PC-9 (cell line): ENCODE data around the gene REL. TPM values are rescaled to one million over a fixed set of nuclear protein-coding genes. Genes with fewer than 3 reads are reported as not detected.

Experiments used
- BruUV-seq: library from RNA; stranded (reverse); fragments of 400-500 nt; replicated peaks from 2 replicates; lab custom pipeline; 2021; lab: Mats Ljungman, UMichigan
- CTCF ChIA-PET: fragments of 300-600 bp; sonication (Branson Sonifier 250); formaldehyde crosslinking; loops from one replicate; lab custom pipeline; 2022; ENCODE audit warnings: antibody characterized with exemption; lab: Charles Lee
- POLR2A ChIA-PET: fragments of 300-600 bp; sonication (Branson Sonifier 250); formaldehyde crosslinking; loops from one replicate; lab custom pipeline; 2022; ENCODE audit warnings: antibody characterized with exemption; ENCODE audit not compliant: unreplicated experiment; lab: Charles Lee
- DNase-seq, 2 experiments: peaks; one replicate each; pipeline versions ENCODE4 v3.0.0 to v3.0.0-alpha.2; 2015 to 2022; ENCODE audit warnings: mixed read lengths in 1 of 2
- H2AFZ ChIP-seq: fragments of 200-600 bp; sonication (generic); 2 replicates; pipeline ENCODE4 v1.8.1; 2017; ENCODE audit warnings: antibody characterized with exemption
- H3F3A ChIP-seq: fragments of 200-600 bp; sonication (generic); 2 replicates; pipeline ENCODE4 v1.8.1; 2017; ENCODE audit warnings: antibody characterized with exemption, mild to moderate bottlenecking, low read depth; ENCODE audit not compliant: insufficient read depth
- H3K27ac ChIP-seq: fragments of 200-600 bp; sonication (generic); 2 replicates; pipeline ENCODE4 v1.6.1; 2016; ENCODE audit warnings: mixed run types
- H3K27me3 ChIP-seq: fragments of 200-600 bp; sonication (generic); 2 replicates; pipeline ENCODE4 v1.6.1; 2016; ENCODE audit warnings: low read depth, mixed run types; ENCODE audit not compliant: insufficient read depth
- H3K36me3 ChIP-seq: fragments of 200-600 bp; sonication (generic); 2 replicates; pipeline ENCODE4 v1.6.1; 2016; ENCODE audit warnings: low read depth, mixed run types
- H3K4me1 ChIP-seq: fragments of 200-600 bp; sonication (generic); replicated peaks from 2 replicates; pipeline ENCODE4 v1.6.1; 2016; ENCODE audit warnings: mixed run types; ENCODE audit not compliant: insufficient read depth
- H3K4me2 ChIP-seq: fragments of 200-600 bp; sonication (generic); 2 replicates; pipeline ENCODE4 v1.6.1; 2017; ENCODE audit warnings: mixed run types
- H3K4me3 ChIP-seq: fragments of 200-600 bp; sonication (generic); 2 replicates; pipeline ENCODE4 v1.6.1; 2016; ENCODE audit warnings: mixed run types
- H3K79me2 ChIP-seq: fragments of 200-600 bp; sonication (generic); 2 replicates; pipeline ENCODE4 v1.6.1; 2017; ENCODE audit warnings: low read depth, mixed run types
- H3K9me2 ChIP-seq: fragments of 200-600 bp; sonication (generic); 2 replicates; pipeline ENCODE4 v1.8.1; 2017; ENCODE audit warnings: mild to moderate bottlenecking; ENCODE audit not compliant: insufficient read depth
- H3K9me3 ChIP-seq: fragments of 200-600 bp; sonication (generic); 2 replicates; pipeline ENCODE4 v1.8.1; 2016; ENCODE audit warnings: low read depth; ENCODE audit not compliant: insufficient read depth
- H4K20me1 ChIP-seq: fragments of 200-600 bp; sonication (generic); 2 replicates; pipeline ENCODE4 v1.8.1; 2017; ENCODE audit not compliant: insufficient read depth
- EZH2 ChIP-seq: fragments of 200-600 bp; sonication (generic); IDR thresholded peaks from 2 replicates; pipeline ENCODE4 v1.8.0; 2017; ENCODE audit warnings: antibody characterized with exemption, low read depth
- intact Hi-C: fragments of 100-400 bp; cut with micrococcal nuclease; formaldehyde crosslinking; loops from one replicate; pipeline ENCODE4 v1.10.0; 2022; ENCODE audit not compliant: unreplicated experiment
- total RNA-seq: library from RNA; stranded (reverse); gene quantifications from 2 replicates; pipeline ENCODE4 v1.2.3, GENCODE V29; 2021
- TF ChIP-seq, protein P1 (sequence below): fragments of 200-600 bp; sonication (generic); conservative IDR thresholded peaks from 2 replicates; pipeline ENCODE4 v1.6.1; 2017; ENCODE audit warnings: mixed run types, antibody characterized with exemption, mild to moderate bottlenecking, moderate library complexity

REL gene
- total RNA-seq, 1 experiment from 2014 or later = 13.3 TPM

DNA sequence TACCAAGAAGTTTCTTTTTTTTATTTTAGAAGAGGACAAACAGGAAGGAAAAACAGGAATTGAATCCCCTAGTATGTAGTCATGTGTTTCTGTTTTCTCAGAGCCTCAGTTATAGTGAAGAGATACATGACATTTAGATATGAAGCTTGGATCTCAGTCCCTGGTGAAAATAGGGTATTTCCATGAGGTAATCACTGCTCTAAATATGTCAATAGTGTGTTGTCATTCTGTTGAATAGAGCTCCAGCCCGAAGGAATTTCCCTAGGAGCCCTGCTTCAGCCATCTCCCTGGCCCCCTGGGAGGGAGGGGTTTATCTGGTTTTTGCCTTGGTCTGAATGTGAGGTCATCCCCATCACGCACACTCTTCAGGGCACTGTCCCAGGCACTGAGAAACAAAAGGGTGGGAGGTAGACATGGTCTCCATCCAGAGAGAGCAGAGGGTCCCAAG lies 47.1 kb upstream of the REL start:
- Histone ChIP-seq H3K9me3 (no peaks in the 10 kb centered on the region), H3F3A (no peaks in the 10 kb centered on the region), H3K36me3 (no peaks in the 10 kb centered on the region), H3K27ac (no peak overlapping the region), H3K4me1 (no peaks in the 10 kb centered on the region), H2AFZ (no peak overlapping the region), H3K9me2 (no peaks in the 10 kb centered on the region), H3K27me3 (peaks cover 13% of the 10 kb centered on the region; the same call in 1 of the 2 replicates), H3K4me3 (no peak overlapping the region), H3K79me2 (no peaks in the 10 kb centered on the region), H3K4me2 (no peak overlapping the region), H4K20me1 (no peaks in the 10 kb centered on the region)
- BruUV-seq = no TSS peak
- ChIA-PET POLR2A (no interaction called here), CTCF (no interaction called here)
- no peak for TF ChIP-seq EZH2
- TF ChIP-seq, protein P1, sequence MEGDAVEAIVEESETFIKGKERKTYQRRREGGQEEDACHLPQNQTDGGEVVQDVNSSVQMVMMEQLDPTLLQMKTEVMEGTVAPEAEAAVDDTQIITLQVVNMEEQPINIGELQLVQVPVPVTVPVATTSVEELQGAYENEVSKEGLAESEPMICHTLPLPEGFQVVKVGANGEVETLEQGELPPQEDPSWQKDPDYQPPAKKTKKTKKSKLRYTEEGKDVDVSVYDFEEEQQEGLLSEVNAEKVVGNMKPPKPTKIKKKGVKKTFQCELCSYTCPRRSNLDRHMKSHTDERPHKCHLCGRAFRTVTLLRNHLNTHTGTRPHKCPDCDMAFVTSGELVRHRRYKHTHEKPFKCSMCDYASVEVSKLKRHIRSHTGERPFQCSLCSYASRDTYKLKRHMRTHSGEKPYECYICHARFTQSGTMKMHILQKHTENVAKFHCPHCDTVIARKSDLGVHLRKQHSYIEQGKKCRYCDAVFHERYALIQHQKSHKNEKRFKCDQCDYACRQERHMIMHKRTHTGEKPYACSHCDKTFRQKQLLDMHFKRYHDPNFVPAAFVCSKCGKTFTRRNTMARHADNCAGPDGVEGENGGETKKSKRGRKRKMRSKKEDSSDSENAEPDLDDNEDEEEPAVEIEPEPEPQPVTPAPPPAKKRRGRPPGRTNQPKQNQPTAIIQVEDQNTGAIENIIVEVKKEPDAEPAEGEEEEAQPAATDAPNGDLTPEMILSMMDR = no peak
- intact Hi-C loops = no loop called here
- no peak for DNase-seq

GRCh38 chr2:60836491-60836890 lies 44.9 kb upstream of the REL start:
- no TSS peak for BruUV-seq
- Histone ChIP-seq H3F3A (no peaks in the 10 kb centered on the region), H4K20me1 (no peaks in the 10 kb centered on the region), H3K4me2 (no peak overlapping the region), H2AFZ (no peak overlapping the region), H3K27me3 (peaks cover 13% of the 10 kb centered on the region; the same call in 1 of the 2 replicates), H3K4me3 (no peak overlapping the region), H3K9me3 (no peaks in the 10 kb centered on the region), H3K79me2 (no peaks in the 10 kb centered on the region), H3K9me2 (no peaks in the 10 kb centered on the region), H3K4me1 (no peaks in the 10 kb centered on the region), H3K36me3 (no peaks in the 10 kb centered on the region), H3K27ac (no peak overlapping the region)
- POLR2A ChIA-PET = no interaction called here
- intact Hi-C loops = no loop called here
- TF ChIP-seq, protein P1 = no peak
- TF ChIP-seq EZH2 = no peak
- no peak for DNase-seq
- CTCF ChIA-PET = no interaction called here

DNA sequence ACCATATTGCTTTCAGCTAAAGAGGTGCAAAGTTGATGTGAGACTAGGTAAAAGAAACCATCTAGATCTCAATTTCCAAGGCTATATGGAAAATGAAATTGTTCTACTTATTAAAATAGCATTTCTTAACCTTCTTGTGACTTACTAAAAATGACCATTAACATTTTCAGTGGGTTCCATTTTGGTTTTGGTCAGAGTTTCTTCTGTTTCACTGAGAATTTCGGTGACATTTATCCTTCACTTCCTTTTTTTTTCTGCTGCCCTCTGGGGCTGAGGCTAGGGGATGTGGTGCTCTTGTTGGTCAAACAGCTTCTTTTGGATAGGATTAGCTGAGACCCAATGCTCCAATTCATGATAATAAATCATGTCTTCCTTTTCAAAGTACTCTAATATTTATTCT lies 44.3 kb upstream of the REL start:
- Histone ChIP-seq H3K79me2 (no peaks in the 10 kb centered on the region), H3K27ac (no peak overlapping the region), H2AFZ (no peak overlapping the region), H3K9me2 (no peaks in the 10 kb centered on the region), H4K20me1 (no peaks in the 10 kb centered on the region), H3K9me3 (no peaks in the 10 kb centered on the region), H3K4me2 (no peak overlapping the region), H3K4me1 (no peaks in the 10 kb centered on the region), H3F3A (no peaks in the 10 kb centered on the region), H3K27me3 (peaks cover 13% of the 10 kb centered on the region; the same call in 1 of the 2 replicates), H3K36me3 (no peaks in the 10 kb centered on the region), H3K4me3 (no peak overlapping the region)
- ChIA-PET CTCF (no interaction called here), POLR2A (no interaction called here)
- DNase-seq = no peak
- intact Hi-C loops = no loop called here
- TF ChIP-seq, protein P1 = no peak
- TF ChIP-seq EZH2 = no peak
- BruUV-seq = no TSS peak
